GM12873 (cell line): ENCODE results near the gene OFD1.

Source experiments
- TF ChIP-seq, protein P1 (sequence below): IDR thresholded peaks from 2 replicates; pipeline ENCODE4 v1.5.1; 2012; ENCODE audit warnings: low read depth, mild to moderate bottlenecking, moderate library complexity, low read length, control low read depth; ENCODE audit not compliant: insufficient read depth; ENCODE audit errors: missing control alignments

OFD1 gene, protein sequence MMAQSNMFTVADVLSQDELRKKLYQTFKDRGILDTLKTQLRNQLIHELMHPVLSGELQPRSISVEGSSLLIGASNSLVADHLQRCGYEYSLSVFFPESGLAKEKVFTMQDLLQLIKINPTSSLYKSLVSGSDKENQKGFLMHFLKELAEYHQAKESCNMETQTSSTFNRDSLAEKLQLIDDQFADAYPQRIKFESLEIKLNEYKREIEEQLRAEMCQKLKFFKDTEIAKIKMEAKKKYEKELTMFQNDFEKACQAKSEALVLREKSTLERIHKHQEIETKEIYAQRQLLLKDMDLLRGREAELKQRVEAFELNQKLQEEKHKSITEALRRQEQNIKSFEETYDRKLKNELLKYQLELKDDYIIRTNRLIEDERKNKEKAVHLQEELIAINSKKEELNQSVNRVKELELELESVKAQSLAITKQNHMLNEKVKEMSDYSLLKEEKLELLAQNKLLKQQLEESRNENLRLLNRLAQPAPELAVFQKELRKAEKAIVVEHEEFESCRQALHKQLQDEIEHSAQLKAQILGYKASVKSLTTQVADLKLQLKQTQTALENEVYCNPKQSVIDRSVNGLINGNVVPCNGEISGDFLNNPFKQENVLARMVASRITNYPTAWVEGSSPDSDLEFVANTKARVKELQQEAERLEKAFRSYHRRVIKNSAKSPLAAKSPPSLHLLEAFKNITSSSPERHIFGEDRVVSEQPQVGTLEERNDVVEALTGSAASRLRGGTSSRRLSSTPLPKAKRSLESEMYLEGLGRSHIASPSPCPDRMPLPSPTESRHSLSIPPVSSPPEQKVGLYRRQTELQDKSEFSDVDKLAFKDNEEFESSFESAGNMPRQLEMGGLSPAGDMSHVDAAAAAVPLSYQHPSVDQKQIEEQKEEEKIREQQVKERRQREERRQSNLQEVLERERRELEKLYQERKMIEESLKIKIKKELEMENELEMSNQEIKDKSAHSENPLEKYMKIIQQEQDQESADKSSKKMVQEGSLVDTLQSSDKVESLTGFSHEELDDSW

DNA sequence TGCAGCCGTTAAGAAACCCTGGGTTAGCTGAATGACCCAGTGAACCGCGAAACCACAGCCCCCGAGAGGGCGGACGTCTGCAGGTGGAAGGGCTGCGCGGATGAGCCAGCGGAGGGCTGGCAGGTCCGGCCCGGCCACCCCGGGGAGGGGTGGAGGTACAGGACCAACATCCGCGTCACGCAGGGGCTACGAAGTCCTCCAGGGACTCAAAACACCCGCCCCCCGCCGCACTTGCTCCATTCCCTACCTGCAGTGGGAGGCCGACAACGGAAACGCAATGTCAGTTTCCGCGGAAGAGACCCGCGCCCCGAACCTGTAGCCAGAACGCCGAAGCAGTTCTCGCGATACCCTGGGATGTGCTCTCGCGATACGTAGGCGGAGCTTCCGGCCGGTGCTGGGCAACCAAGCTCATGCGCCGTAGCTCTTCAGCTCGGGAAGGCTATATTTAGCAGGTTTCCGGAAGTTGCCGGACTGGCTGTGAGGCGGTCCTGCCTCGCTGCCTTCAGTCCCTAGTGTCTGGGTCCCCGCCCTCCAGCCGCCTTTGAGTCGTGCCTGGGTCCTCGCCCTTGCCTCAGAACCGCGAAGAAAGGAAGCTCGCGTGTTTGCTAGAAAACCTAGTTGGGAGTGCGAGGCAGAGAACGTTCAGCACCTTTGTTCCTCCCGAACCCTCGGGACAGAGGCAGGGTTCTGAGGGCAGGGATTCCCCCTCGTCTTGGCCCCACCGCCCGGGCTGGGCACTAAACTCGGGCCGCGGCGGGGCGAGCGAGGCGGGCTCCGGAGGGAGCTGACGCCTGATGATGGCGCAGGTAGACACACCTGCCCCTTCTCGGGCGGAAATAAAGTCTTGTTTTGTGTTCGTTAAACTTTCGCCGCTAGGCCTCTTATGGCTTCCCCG is at the start of gene OFD1, which contains the start of gene TRAPPC2:
Gene OFD1, plus strand, starts transcription at position 471 of the 895 bp plus-strand sequence. Its CDS starts 324 bp downstream, at position 795.
Gene TRAPPC2, minus strand, starts transcription at position 343 of the 895 bp plus-strand sequence. CDS start 14,657 bp downstream, outside the sequence.
- TF ChIP-seq, protein P1, sequence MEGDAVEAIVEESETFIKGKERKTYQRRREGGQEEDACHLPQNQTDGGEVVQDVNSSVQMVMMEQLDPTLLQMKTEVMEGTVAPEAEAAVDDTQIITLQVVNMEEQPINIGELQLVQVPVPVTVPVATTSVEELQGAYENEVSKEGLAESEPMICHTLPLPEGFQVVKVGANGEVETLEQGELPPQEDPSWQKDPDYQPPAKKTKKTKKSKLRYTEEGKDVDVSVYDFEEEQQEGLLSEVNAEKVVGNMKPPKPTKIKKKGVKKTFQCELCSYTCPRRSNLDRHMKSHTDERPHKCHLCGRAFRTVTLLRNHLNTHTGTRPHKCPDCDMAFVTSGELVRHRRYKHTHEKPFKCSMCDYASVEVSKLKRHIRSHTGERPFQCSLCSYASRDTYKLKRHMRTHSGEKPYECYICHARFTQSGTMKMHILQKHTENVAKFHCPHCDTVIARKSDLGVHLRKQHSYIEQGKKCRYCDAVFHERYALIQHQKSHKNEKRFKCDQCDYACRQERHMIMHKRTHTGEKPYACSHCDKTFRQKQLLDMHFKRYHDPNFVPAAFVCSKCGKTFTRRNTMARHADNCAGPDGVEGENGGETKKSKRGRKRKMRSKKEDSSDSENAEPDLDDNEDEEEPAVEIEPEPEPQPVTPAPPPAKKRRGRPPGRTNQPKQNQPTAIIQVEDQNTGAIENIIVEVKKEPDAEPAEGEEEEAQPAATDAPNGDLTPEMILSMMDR: peak; percentile 18

DNA sequence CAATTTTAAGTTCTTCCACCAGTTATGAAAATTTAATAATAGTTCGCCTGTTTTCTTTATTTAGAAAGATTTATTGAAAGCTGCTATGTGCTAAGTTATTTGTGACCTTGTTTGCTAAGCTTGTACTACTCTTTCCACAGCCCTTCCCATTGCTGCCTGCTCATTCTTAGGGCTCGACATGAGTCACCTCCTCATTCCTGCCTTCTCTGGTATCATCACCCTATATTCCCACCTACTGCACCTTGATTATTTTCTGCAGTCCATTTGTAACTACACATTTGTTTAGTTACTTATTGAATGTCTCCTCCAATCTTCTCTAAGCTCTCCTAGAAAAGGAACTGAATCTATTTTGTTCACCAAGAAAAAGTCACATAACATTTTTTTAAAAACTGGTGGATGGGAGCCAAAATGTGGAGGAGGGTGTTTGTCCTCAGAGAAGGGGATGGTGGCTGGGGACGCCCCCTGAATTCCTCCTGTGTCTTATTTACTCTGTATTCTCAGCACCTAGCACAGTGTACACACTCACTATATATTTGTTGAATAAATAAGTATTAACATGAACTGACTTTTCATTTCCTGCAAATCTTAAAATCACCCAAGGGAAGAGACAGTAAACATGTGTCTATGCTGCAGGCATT is 49.3 kb upstream of the OFD1 start:
- TF ChIP-seq, protein P1: no peak

DNA sequence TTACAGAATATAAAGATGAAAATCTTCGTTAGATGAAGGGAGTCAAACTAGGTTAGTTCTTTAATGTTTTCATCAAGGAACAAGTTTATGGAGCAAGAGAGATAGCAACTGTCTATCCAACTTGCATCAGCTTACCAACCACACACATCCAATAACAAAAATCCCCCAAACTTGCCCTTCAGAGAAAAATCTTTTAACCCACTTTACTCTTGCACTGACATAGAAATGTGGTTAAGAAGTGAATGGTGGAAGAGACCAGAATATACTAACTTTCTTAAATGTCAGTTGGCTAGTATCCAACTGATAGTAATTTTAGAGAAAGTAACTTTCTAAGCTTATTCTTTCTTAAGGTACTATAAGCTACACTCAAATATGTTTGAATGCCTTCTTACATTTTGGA is 47.3 kb upstream of the OFD1 start:
- TF ChIP-seq, protein P1: no peak

DNA sequence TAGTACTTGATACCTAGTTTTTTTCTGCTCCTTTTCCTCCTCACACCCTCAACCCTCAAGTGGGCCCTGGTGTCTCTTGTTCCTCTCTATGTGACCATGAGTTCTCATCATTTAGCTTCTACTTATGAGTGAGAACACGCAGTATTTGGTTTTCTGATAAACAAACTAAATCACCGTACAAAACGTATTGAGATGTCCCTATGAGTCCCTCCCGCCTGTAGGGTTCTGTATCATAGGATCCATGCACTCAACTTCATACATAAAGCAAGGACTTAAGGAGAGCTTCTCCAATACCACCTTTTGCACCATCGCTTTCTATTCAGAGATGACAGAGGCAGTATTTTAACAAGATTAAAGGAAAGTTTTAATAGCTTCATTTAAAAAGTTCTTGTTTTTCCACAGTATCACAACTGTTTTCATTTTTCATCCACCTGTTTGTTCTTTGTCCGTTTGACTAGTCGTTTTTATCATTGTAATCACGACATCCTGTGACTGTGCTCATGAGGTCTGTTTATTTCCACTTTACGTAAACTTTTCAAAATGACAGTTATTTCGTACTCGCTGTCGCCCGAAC is 46.1 kb upstream of the OFD1 start:
- TF ChIP-seq, protein P1: no peak

DNA sequence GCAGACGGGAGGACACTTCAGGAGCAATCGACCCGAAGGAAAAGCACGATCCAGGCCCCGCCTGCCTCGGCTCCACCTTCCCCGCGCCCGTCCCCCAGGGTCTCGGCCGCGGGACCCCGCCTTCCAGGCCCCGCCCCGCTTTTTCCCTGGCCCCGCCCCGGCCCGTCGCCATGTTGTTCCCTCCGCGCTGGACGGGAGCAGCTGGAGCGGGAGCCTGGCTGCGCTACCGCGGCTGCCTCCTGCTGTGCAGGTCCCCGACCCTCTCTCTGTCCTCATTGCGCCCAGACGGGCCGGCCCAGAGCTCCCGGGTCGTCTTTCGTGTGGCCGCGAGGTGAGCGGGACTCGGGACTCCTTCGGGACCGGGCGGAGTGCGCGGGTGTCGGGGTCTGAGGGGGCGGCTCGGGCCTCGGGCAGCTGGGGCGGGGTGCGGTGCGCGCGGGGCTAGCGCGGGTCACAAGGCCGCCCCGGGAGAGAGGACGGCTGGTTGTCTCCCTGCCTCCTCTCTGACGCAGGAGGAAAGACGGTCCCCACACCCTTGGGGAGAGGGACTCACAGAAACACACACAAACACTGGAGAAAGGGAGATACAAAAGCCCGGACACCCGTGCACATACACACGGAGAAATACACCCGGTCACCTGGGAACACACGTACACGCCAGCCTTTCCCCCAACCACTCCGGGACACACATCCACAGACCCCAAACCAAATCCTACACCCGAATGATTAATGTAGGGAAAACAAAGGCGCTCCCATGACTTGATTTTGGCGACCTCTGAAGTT is 45.4 kb upstream of the OFD1 start, which contains the start of gene RAB9A:
Gene RAB9A, plus strand, starts transcription at position 171 of the 783 bp plus-strand sequence. CDS start 19,619 bp downstream, outside the sequence.
- TF ChIP-seq, protein P1: no peak
